HepG2 (cell line): ENCODE measurements around the gene CPLX1. TPM values are rescaled to one million over a fixed set of nuclear protein-coding genes. Genes with fewer than 3 reads are reported as not detected.

Experiments
- ATAC-seq: fragments of 200-7000 bp; cut with Tn5 transposase; 3 replicates; pipeline ENCODE4 v1.9.1; 2020; ENCODE audit warnings: mild to moderate bottlenecking, moderate library complexity
- BruUV-seq: library from RNA; stranded (reverse); fragments of 400-500 nt; replicated peaks from 2 replicates; lab custom pipeline; 2021; lab: Mats Ljungman, UMichigan
- CTCF ChIA-PET: fragments of 300-600 bp; formaldehyde crosslinking; extraction: SDS; loops from one replicate; lab custom pipeline; 2021; ENCODE audit warnings: low total read pairs, inconsistent platforms, low intra/inter-chr PET ratio; lab: Yijun Ruan, JAX
- POLR2A ChIA-PET: fragments of 350-600 bp; sonication (Branson Sonifier 250); formaldehyde crosslinking; loops from one replicate; lab custom pipeline; 2020; ENCODE audit warnings: antibody characterized with exemption, inconsistent platforms; lab: Yijun Ruan, JAX
- DNase-seq: peaks from one replicate; pipeline ENCODE4 v3.0.0-alpha.2; 2015; ENCODE audit warnings: low spot score
- FAIRE-seq: peaks from 3 replicates; lab custom pipeline; 2011; peaks lifted over from hg19 to GRCh38; lab: Jason Lieb, UNC
- H2AFZ ChIP-seq: one replicate; pipeline ENCODE4 v1.6.1; 2011; ENCODE audit warnings: low read length, inconsistent platforms
- H3K27ac ChIP-seq: fragments of 300-600 bp; 3 replicates; pipeline ENCODE4 v1.8.0; 2011; ENCODE audit warnings: mixed run types, mild to moderate bottlenecking, mixed read lengths, low read length, inconsistent platforms; ENCODE audit not compliant: insufficient read depth; ENCODE audit errors: extremely low read length
- H3K27me3 ChIP-seq, 2 experiments: fragments of 200-600 bp in 1 of 2; 2 replicates in 1 of 2; 3 replicates in 1 of 2; pipeline versions ENCODE4 v1.6.0 to v1.8.0; 2011; ENCODE audit warnings: low read length in 2 of 2, mild to moderate bottlenecking in 2 of 2, moderate library complexity in 2 of 2, inconsistent platforms in 1 of 2; ENCODE audit not compliant: insufficient read depth in 2 of 2, control insufficient read depth in 1 of 2
- H3K36me3 ChIP-seq, 2 experiments: fragments of 200-600 bp in 1 of 2; replicated peaks in 1 of 2; 2 replicates in 1 of 2; 3 replicates in 1 of 2; pipeline versions ENCODE4 v1.5.1 to v1.8.0; 2011; ENCODE audit warnings: low read length in 2 of 2, inconsistent platforms in 1 of 2; ENCODE audit not compliant: insufficient read depth in 2 of 2, control insufficient read depth in 1 of 2
- H3K4me1 ChIP-seq: 2 replicates; pipeline ENCODE4 v1.5.1; 2012; ENCODE audit warnings: low read length, inconsistent platforms; ENCODE audit not compliant: insufficient read depth
- H3K4me2 ChIP-seq: 2 replicates; pipeline ENCODE4 v1.6.0; 2011; ENCODE audit warnings: low read depth, low read length, inconsistent platforms
- H3K4me3 ChIP-seq, 3 experiments: fragments of 200-600 bp in 1 of 3; sonication (generic), shearing (Covaris generic) in 1 of 3; replicated peaks in 1 of 3; 2 replicates each; pipeline ENCODE4 v1.5.1; 2011 to 2016; ENCODE audit warnings: low read length in 3 of 3, inconsistent platforms in 2 of 3, low read depth in 2 of 3, mild to moderate bottlenecking in 2 of 3, control low read depth in 1 of 3, mixed read lengths in 1 of 3; ENCODE audit not compliant: insufficient read depth in 1 of 3
- H3K79me2 ChIP-seq: one replicate; pipeline ENCODE4 v1.6.1; 2011; ENCODE audit warnings: low read length, inconsistent platforms; ENCODE audit not compliant: insufficient read depth
- H3K9ac ChIP-seq: 2 replicates; pipeline ENCODE4 v1.6.0; 2011; ENCODE audit warnings: mild to moderate bottlenecking, low read depth, low read length, inconsistent platforms; ENCODE audit not compliant: insufficient read depth
- H3K9me3 ChIP-seq: 2 replicates; pipeline ENCODE4 v1.5.1; 2012; ENCODE audit warnings: mild to moderate bottlenecking, low read length
- H4K20me1 ChIP-seq: 2 replicates; pipeline ENCODE4 v1.6.0; 2011; ENCODE audit warnings: inconsistent platforms, mild to moderate bottlenecking, low read length, moderate library complexity; ENCODE audit not compliant: insufficient read depth
- GABPB1 ChIP-seq: IDR thresholded peaks from 2 replicates; pipeline ENCODE4 v1.6.1; 2016; ENCODE audit warnings: mild to moderate bottlenecking, missing genetic modification reagents, moderate library complexity, missing compliant biosample characterization
- HMG20B ChIP-seq: conservative IDR thresholded peaks from 2 replicates; pipeline ENCODE4 v1.6.1; 2016; ENCODE audit warnings: missing genetic modification reagents, missing compliant biosample characterization
- JUN ChIP-seq: sonication (generic); formaldehyde crosslinking; IDR thresholded peaks from 2 replicates; pipeline ENCODE4 v1.4.0; 2020; ENCODE audit warnings: mild to moderate bottlenecking, missing genetic modification reagents
- MAF1 ChIP-seq: sonication (generic); formaldehyde crosslinking; IDR thresholded peaks from 2 replicates; pipeline ENCODE4 v1.5.0; 2020; ENCODE audit warnings: missing genetic modification reagents, borderline replicate concordance
- MBD4 ChIP-seq: IDR thresholded peaks from 2 replicates; pipeline ENCODE4 v1.6.1; 2012; ENCODE audit warnings: low read length, inconsistent platforms, borderline replicate concordance
- MTA3 ChIP-seq: sonication (generic); formaldehyde crosslinking; IDR thresholded peaks from 2 replicates; pipeline ENCODE4 v1.4.0; 2020; ENCODE audit warnings: missing genetic modification reagents
- PITX1 ChIP-seq: sonication (generic); formaldehyde crosslinking; IDR thresholded peaks from 2 replicates; pipeline ENCODE4 v1.5.1; 2020; ENCODE audit warnings: mild to moderate bottlenecking, missing genetic modification reagents
- RFXAP ChIP-seq: sonication (generic); formaldehyde crosslinking; IDR thresholded peaks from 2 replicates; pipeline ENCODE4 v1.4.0; 2020; ENCODE audit warnings: missing genetic modification reagents, borderline replicate concordance
- THAP9 ChIP-seq: sonication (generic); formaldehyde crosslinking; IDR thresholded peaks from 2 replicates; pipeline ENCODE4; 2020; ENCODE audit warnings: missing genetic modification reagents, mild to moderate bottlenecking, borderline replicate concordance
- ZEB1 ChIP-seq: IDR thresholded peaks from 2 replicates; pipeline ENCODE4 v1.6.1; 2012; ENCODE audit warnings: mild to moderate bottlenecking, low read depth, inconsistent platforms; ENCODE audit not compliant: insufficient replicate concordance
- ZNF331 ChIP-seq: sonication (generic); formaldehyde crosslinking; IDR thresholded peaks from 2 replicates; pipeline ENCODE4 v1.4.0; 2020; ENCODE audit warnings: missing genetic modification reagents
- ZNF687 ChIP-seq: sonication (generic); formaldehyde crosslinking; IDR thresholded peaks from 2 replicates; pipeline ENCODE4 v1.5.1; 2020; ENCODE audit warnings: mild to moderate bottlenecking, missing genetic modification reagents, moderate library complexity
- ZNF713 ChIP-seq: sonication (generic); formaldehyde crosslinking; IDR thresholded peaks from 2 replicates; pipeline ENCODE4 v1.4.0; 2020; ENCODE audit warnings: mild to moderate bottlenecking, missing genetic modification reagents
- WGBS: methylation state at CpG from one replicate; pipeline ENCODE4 v1.1.6; 2017; ENCODE audit warnings: low lambda C conversion rate; 5-methylcytosine and 5-hydroxymethylcytosine counted together
- in situ Hi-C: cut with HindIII; loops from 2 replicates; pipeline ENCODE4 v1.10.0; 2017; ENCODE audit warnings: low pct_unique_long_range_greater_than_20kb; ENCODE audit not compliant: extremely low pct_ligation_motif_present
- intact Hi-C: fragments of 100-400 bp; cut with micrococcal nuclease; formaldehyde crosslinking; loops from one replicate; pipeline ENCODE4 v1.10.0; 2022; ENCODE audit not compliant: unreplicated experiment
- polyA plus RNA-seq, 8 experiments: library from polyadenylated mRNA; depleted of rRNA in 3 of 8; stranded (reverse) in 7 of 8; unstranded in 1 of 8; fragments of >200 nt; fragmentation: Illumina TruSeq in 4 of 8; extraction: Trizol in 4 of 8; gene quantifications; 2 replicates each; pipeline versions ENCODE4 v1.2.1 to v1.2.3, GENCODE V29; 2011 to 2016; ENCODE audit warnings: low read depth in 4 of 8, missing spikeins in 1 of 8, mixed read lengths in 1 of 8; ENCODE audit not compliant: insufficient read depth in 1 of 8
- total RNA-seq, 5 experiments: library from RNA; depleted of rRNA; stranded (reverse); fragments of >200 nt; fragmentation: Illumina TruSeq; extraction: Trizol; gene quantifications; 2 replicates each; pipeline ENCODE4 v1.2.3, GENCODE V29; 2016; ENCODE audit warnings: low read depth in 1 of 5
- TF ChIP-seq, protein P1 (sequence below): IDR thresholded peaks from 2 replicates; pipeline ENCODE4 v1.6.1; 2016; ENCODE audit warnings: missing compliant biosample characterization, missing genetic modification reagents, borderline replicate concordance
- TF ChIP-seq, protein P2 (sequence below): sonication (generic); formaldehyde crosslinking; IDR thresholded peaks from 2 replicates; pipeline ENCODE4 v1.8.1; 2023; ENCODE audit warnings: missing genetic modification reagents, mild to moderate bottlenecking, borderline replicate concordance

Gene CPLX1
- total and polyA plus RNA-seq, 2 of the 13 experiments (the other 11 are each of a cell fraction or from before 2014, with no cell fraction given), result 0.18 TPM

- 71% methylated on average over 16 of the region's 50 CpGs for WGBS
- no peak overlapping the region for H2AFZ ChIP-seq
- intact Hi-C loops (no loop called here), in situ Hi-C loops (no loop called here)
- no TSS peak for BruUV-seq
- ATAC-seq (no peak), DNase-seq (no peak), FAIRE-seq (no peak)
- ChIA-PET POLR2A (interaction anchor here (1.0 to 3.4 kb wide), 2 partner anchors 10 to 11 kb away, joined by 3 to 27 read pairs; no protein-coding TSS in a partner anchor), CTCF (no interaction called here)
- peak overlapping the region; percentile 27; the same call in 1 of the 2 replicates for H3K4me2 ChIP-seq
- H3K79me2 ChIP-seq, result no peaks in the 10 kb centered on the region
- no peaks in the 10 kb centered on the region for H4K20me1 ChIP-seq
- H3K4me1 ChIP-seq, result peaks cover 27% of the 10 kb centered on the region
- no peak overlapping the region for H3K9ac ChIP-seq
- peaks cover 19 to 92% of the 10 kb centered on the region in 2 experiments for H3K27me3 ChIP-seq
- H3K36me3 ChIP-seq, result no peaks in the 10 kb centered on the region
- no peak overlapping the region; a peak in 1 of 6 replicates for H3K4me3 ChIP-seq
- no peak overlapping the region for H3K27ac ChIP-seq
- H3K9me3 ChIP-seq, result no peaks in the 10 kb centered on the region
- TF ChIP-seq MAF1 (no peak), JUN (CRISPR knock-in tag) (no peak), ZNF713 (no peak), ZNF331 (no peak), PITX1 (CRISPR knock-in tag) (no peak), ZNF687 (CRISPR knock-in tag) (0 out of 2 replicates have a peak, but pooled peaks have one; percentile 22), MBD4 (no peak), THAP9 (CRISPR knock-in tag) (no peak), RFXAP (CRISPR knock-in tag) (no peak), GABPB1 (0 out of 2 replicates have a peak, but pooled peaks have one; percentile 8), MTA3 (CRISPR knock-in tag) (no peak), ZEB1 (no peak), HMG20B (CRISPR knock-in tag) (no peak)
- TF ChIP-seq, protein P1, sequence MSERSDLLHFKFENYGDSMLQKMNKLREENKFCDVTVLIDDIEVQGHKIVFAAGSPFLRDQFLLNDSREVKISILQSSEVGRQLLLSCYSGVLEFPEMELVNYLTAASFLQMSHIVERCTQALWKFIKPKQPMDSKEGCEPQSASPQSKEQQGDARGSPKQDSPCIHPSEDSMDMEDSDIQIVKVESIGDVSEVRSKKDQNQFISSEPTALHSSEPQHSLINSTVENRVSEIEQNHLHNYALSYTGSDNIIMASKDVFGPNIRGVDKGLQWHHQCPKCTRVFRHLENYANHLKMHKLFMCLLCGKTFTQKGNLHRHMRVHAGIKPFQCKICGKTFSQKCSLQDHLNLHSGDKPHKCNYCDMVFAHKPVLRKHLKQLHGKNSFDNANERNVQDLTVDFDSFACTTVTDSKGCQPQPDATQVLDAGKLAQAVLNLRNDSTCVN (CRISPR knock-in tag), result no peak
- TF ChIP-seq, protein P2, sequence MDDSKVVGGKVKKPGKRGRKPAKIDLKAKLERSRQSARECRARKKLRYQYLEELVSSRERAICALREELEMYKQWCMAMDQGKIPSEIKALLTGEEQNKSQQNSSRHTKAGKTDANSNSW (CRISPR knock-in tag), result no peak
These were observed 33.9 kb downstream of the CPLX1 start for GRCh38 chr4:791898-792625.
